GM18499 (cell line): ENCODE measurements around the gene SERPINA4.

Experiments used
- ATAC-seq: cut with Tn5 transposase; IDR thresholded peaks from one replicate; pipeline ENCODE4 v1.9.1; 2021; ENCODE audit warnings: moderate number of reproducible peaks; ENCODE audit not compliant: insufficient read depth, unreplicated experiment

The SERPINA4 gene

DNA sequence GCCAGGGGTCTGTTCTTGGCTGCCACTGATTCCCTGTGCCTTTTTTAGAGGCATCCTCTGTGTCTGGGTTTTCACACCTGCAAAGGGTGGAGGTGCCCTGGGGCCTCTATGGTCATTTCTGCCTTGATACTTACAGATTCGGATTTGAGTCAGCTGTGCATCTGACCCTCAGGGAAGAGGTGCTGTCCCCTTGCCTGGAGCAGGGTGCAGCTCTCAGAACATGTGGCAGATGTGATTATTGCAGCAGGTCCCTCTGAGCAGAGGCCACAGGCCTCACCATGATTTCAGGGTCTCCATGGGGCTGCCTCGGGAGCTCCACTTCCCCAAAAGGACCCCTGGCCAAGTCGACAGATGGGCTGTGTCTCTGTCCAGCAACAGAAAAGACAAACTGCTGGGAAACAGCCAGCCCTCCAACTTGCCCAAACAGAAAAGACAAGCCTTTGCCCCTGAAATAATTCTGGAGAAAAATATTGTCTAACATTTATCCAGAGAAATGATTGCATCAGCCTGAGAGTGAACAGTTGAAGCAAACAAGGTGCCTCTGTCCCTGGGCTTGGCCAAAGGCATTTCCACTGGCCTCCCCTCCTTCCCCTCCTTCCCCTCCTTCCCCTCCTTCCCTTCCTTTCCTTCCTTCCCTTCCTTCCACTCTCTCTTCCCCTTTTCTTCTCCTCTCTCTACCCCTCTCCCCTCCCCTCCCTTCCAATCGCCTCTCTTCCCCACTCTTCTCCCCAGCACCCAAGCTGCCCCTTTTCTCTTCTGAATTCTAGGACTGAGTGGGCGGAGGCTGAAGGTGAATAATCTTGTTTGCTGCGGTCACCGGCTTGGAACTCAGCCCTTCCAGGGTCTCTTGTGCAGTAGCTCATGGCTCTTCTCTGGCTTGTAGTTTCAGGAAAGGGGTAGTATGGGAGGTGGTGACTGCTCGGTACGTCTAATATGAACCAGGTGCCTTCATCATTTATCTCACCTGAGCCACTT, 51.6 kb downstream of the SERPINA4 start:
- no peak for ATAC-seq

DNA sequence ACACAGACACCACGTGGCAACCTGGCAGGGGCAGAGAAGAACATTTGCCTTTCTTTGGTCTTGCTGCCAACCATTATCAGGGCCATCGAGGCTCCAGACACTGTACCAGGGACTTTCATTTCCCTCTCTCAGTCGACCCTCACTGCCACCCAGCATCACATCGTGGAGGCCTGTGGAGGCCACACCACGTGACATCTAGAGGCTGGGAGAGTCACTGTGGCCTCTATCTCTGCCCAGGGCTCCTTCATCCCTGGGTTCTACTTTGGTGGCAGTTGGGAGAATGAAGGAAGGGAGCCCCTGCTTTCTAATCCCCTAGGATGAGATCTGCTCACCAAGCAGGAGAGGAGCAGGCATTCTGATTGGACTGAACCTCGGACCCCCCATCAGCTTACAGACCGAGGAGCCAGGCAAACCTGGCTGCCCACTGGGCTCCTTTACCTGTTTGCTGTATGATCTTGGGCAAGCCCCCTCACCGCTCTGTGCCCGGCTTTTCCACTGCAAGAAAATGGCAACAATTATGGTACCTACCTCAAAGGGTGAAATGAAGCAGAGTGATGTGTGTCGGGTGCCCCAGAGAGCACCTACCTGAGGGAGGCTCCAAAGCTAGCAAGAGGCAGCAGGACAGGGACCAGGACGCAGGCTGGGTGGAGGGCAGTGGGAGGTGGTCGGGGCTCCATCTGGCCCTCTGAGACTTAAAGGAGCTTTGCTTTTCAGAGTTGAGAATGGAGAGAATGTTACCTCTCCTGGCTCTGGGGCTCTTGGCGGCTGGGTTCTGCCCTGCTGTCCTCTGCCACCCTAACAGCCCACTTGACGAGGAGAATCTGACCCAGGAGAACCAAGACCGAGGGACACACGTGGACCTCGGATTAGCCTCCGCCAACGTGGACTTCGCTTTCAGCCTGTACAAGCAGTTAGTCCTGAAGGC, 52.7 kb downstream of the SERPINA4 start:
- no peak for ATAC-seq

DNA sequence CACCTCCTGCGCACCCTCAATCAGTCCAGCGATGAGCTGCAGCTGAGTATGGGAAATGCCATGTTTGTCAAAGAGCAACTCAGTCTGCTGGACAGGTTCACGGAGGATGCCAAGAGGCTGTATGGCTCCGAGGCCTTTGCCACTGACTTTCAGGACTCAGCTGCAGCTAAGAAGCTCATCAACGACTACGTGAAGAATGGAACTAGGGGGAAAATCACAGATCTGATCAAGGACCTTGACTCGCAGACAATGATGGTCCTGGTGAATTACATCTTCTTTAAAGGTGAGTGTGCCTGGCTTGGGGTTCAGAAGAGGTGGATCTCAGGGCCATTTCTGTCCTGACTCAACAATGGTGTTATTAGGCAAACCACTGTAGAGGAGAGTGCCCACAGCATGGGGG, 53.6 kb downstream of the SERPINA4 start:
- ATAC-seq, result no peak

DNA sequence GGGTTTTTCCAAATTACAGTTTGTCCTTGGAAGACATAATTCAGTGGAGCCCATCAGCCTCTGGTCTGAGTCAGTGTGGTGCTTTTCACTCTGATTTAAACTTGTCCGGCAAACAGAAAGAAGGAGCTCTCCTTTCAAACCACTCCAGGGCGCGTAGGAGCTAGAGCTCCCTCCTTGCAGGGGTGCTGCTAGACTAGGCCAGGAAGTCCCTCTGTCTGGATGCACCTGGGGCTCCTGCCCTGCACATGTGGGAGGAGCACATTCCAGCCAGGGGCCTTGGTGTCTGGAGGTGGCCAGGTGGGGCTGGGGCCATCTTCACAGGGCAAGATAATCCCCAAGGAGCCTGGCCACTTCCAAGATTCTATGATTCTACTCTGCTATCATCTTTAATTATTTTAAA, 54.0 kb downstream of the SERPINA4 start:
- no peak for ATAC-seq

DNA sequence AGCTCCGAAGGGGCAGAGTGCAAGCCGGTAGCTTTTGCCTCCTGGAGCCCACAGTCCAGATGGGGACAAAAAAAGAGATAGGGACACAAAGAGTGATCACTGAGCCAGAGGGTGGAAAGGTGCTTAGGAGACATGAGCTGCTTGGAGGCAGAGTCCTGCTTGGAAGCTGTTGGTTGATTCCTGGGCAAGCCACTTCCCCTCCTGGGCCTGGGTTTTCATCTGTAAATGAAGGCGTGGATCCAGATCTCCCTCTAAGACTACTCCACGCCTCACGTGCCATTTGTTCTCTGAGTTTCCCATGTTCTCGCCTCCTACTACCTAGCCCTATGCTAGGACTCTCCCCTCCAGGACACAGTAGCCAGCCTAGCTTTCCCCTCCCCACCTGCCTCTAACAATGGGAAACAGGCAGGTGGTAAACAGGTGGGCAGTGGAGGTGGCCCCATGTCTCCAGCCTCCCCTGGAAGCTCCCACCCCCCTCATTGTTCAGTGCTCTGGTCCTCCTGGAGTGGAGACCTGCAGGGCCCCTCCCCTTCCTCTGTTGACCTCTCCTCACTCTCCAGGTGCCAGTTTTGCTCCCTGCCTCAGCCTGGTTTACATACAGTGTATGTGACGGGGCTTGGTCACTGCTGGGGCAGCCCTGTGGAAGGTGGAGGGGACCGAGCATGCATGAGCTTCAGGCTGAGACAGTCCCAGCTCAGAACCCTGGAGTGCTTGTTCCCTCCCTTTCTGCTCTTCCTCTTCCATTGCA, 54.8 kb downstream of the SERPINA4 start:
- ATAC-seq, result no peak

DNA sequence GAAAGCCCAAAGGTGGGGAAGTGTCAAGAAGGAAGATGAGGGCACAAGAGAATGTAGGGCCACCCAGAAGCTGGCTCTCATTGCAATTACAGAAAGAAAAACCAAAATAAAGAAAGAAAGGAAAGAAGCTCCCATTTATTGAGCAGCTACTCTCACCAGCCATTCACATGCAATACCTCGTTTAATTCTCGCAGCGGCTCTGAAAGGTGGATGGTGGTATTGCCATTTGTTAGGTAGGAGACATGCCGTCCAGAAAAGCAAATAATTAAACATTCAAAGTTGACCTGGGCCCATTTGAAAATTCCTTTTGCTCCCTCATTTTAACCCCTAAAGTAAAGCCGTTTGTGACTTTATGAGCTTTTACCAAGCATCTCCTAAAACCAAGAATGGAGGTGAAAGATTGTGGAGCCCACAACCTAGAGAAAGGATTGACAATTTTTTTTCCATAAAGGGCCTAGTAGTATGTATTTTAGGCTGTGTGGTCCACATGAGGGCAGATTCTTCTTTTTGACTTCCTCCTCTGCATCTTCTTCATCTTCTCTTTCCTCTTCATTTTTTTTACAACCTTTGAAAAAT, 56.2 kb downstream of the SERPINA4 start:
- no peak for ATAC-seq

DNA sequence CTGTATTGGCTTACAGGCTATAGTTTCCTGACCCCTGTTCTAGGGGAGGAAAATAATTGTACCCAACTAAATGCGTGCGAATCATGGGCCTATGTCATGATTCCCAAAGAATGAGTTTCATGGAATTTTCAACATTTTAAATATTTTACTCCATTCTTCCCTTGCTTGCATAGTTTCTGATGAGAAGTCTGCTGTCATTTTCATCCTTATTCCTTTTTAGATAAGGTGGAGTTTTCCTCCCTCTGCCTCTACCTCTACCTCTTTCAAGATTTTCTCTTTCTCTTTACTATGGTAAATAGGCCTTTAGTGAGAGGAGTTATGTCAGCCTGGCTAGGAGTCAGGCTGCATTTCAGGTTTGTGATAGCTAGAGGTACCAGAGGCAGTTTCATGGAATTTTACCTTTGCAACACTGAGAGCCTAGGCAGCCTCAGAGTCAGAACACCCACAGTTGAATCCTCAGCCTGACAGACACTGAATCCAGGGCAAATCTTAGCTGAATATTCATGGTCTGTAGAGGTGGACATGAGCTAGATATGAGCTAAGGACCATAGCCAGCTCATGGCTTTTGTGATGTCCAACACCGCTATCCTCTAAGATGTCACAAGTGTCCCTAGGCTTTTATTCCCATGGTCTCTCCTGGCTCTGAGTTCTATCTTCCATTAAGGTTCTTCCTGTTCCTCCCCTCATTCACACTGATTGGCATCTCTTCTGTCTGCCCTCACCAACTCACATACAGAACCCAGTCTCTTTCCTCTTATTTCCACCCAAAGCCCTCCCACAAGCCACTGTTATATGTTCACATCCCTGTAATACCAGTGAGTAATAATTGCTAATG, 57.0 kb downstream of the SERPINA4 start:
- ATAC-seq, result no peak

DNA sequence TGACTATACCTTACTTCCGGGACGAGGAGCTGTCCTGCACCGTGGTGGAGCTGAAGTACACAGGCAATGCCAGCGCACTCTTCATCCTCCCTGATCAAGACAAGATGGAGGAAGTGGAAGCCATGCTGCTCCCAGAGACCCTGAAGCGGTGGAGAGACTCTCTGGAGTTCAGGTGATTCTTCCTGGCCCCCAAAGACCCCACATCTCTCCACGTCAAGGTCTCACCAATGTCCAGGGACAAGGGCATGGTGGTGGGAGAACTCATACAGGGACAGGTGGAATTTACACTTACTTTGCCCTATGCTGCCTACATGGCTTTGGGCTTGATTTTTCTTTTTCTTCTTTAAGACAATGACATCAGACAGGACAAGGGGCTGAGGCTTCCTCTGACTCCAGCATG, 58.1 kb downstream of the SERPINA4 start:
- ATAC-seq, result no peak
